Activated T-cell treated with anti-CD3 and anti-CD28 coated beads for 4 hours (primary cell): Measurements from ENCODE around the gene CLIC6.
"Not testable (repeated sequence)": the region's sequence is repeated elsewhere in the genome, so short reads cannot be mapped to it uniquely, and the experiment has no call there.

Experiments
- DNase-seq: peaks from one replicate; pipeline ENCODE4 v3.0.0-alpha.2; 2020

CLIC6 gene

DNA sequence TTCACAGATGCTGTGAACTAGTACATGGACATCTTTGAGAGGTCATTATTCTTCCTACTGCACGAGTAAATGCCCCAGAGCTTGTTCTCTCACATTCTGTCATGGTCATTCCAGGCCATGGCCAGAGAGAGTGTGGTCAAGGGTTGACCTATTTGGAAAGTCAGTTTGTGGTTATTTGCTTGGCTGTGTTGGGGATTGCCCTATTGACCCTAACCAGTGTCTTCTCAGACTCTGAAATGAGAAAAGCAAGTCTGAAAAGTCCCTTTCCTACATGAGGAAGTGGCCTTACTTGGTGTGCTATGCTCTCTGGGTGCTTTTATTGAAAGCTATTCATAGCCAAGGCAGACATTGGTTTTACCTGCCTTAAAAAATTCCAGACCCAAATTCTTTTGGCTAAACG is 26.6 kb downstream of the CLIC6 start:
- DNase-seq = no peak

DNA sequence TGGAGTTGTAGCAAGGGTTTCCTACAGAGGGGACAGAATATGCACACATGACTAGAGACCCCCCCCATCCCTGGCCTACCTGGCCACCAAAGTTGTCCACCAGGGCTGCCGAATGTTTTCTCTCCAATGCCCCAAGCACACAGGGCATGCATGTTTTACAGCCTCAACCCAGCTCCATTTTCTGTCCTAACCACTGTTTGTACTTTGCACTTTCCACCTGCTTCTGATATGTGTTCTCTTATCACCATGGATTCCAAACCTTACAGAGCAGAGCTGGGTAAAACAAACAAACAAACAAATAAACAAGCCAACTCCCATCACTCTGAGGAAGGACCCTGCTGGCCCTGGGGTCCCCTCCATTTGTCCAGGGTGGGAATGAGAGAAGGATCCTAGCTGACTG is 27.3 kb downstream of the CLIC6 start:
- DNase-seq = no peak

DNA sequence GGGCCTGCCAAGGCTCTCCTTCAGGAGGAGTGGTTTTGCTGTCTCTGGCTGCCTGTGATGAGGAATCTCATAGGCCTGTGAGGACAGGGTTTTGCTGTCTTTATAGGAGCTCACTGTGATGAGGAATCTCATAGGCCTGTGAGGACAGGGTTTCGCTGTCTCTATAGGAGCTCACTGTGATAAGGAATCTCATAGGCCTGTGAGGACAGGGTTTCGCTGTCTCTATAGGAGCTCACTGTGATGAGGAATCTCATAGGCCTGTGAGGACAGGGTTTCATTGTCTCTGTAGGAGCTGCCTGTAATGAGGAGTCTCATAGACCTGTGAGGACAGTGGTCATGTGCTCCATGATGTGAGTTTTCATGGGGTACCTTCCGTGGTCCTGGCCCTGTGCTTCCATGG is 29.0 kb downstream of the CLIC6 start:
- DNase-seq = no peak

DNA sequence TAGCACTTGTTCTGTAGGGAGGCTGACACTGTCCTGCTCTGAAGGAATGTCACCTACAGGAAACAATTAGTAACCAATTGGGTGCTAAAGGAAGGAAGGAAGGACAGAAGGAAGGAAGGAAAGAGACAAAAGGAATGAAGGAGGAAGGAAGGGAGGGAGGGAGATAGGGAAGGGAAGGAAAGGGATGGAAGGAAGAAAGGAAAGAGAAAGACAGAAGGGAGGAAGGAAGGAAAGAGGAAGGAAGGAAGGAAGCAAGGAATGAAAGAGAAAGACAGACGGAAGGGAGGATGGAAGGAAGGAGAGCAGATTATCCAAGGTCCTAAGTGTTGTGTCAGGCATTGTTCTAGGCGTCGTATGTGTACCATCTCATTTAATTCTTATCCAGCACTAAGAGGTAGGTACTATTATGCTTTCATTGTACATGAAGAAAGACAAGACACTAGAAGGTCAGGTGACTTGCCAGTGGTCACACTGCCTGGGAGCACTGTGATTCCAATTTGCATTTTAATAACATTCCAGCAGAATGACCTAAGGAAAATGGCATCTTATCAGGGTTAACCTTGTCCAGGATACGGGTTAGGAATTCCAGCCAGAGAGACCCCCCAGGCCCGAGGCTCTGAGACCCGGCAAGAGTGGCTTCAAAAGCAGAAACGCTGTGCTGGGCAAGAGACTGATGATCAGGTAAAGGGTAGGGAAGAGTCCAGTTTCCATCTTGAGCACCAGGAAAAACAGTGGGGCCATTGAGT is 29.6 kb downstream of the CLIC6 start:
- no peak for DNase-seq

DNA sequence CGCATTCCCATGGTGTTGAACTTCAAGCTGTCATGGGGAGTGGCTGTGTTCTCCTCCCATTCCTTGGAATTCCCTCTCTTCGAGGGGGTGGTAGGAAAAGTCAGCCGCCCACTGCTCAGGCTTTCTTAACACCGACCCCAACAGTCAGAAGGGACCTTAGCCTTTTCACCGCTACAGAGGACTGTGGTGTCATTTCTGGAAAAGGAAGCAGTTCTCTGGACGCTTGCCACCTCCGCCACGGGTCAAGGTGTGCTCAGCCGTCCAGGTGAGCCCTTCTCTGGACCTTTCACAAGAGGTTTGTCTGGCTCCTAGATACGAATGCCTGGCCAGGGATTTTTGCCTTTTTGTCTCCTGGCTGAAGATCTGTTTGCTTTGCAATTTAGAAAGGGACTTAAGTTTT is 31.8 kb downstream of the CLIC6 start:
- DNase-seq = no peak

DNA sequence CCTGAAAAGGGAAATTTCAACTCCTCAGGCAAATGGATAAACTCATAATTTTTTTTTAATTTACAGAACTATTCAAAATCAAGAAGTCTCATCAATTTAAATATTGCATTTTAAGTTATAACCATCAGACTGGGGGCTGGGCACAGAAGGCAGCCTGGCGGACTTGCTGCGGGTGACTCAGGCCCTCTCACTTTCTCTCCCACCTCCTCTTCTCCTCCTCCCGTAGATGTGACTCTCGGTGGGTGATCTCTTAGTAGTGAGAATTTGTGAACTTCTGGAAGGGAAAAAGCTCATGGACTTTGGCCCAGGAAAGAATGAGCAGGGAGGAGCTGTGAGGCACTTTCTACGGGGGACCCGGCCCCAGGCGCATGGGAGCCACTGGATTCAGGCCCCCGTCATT is 32.9 kb downstream of the CLIC6 start:
- DNase-seq = no peak

DNA sequence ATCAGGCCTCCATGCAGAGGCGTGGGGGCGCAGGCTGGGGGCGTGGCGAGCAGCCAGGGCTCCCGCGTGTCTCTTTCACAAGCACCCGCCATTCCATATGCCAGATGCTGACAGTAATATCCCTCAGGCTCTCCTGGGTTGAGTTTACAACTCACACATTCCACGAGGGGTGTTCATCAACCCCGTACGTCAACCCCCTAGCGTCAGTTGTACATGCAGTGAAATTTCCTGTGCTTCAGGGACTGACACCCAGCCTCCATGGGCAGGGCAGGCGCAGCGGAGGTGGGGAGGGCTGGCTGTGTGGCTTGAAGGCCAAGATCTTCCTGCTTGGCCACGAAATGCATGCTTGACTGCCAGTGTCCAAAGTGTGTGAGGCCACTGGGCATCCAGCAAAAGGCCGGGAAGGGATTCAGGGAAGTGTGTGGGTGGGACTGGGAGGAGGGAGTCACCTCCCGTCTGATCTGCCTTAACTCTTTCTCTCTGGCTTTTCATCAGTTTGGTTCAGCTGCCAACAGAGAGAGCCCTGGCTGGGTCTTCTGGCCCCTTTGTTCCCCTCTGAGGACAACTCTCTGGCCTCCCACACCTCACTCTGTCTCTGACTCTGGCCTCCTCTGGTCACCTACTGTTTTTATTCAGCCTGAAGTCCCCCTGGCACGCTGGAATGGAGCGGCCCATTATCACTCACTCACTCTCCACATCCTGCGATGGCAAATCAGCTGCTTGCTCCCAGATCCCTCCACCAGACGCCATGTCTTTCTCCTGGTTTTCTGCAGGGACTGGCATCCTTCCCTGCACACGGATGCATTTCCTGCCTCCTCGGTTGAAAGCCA is 33.8 kb downstream of the CLIC6 start:
- DNase-seq = no peak

DNA sequence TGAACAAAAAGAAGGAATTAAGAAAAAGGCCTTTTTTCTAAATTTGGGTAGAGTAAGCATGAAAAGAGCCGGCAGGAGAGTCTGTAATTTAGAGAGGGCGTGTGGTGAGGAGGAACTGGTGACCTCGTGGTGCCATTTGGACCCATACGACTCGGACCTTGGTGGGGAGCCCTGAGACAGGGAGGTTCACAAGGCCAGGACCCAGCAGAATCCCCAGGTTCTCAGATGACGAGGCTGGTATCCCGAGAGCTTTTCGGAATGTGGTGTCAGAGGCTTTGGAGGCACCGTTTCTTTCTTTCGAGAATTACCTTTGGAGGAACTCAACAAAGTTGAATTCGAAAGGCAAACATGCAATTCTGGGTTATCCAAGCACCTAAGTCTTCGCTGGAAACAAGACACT is 34.8 kb downstream of the CLIC6 start:
- DNase-seq = no peak

DNA sequence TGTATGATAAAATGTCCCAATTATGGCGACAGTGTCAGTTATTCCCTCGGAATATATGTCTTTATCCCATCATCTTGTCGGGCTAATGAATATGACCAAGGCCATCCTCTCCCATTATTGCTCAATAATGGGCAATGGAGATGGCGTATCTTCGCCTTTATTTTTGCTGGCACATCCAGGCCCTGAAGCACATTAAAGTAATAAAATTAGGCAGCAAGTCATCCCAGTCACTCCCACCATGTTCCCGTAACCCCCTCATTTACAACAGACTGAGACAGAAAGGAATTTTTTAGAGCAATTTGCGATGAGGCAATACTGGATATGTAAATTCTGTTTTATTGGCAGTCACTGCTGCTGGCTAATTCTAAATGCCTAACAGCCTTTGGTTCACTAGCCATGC is 35.3 kb downstream of the CLIC6 start:
- DNase-seq = no peak

DNA sequence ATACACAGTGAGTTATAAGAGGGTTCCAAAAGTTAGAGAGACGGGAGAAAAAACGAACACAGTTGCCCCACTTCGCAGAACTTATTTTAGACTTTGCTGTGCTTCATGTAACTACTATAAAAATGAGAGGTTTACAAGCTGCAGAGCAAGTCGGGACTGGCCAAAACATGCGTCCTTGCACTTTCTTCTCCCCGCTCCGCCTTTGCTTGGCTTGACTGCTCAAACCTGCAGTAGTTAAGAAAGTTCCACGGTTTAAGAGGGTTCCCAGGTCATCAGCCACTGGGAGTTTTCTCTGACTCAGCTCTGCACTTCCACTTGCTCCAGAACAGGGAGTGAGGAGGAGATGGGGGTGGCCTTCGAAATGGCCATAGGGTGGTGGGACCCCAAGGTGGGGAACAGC is 36.2 kb downstream of the CLIC6 start:
- no peak for DNase-seq

DNA sequence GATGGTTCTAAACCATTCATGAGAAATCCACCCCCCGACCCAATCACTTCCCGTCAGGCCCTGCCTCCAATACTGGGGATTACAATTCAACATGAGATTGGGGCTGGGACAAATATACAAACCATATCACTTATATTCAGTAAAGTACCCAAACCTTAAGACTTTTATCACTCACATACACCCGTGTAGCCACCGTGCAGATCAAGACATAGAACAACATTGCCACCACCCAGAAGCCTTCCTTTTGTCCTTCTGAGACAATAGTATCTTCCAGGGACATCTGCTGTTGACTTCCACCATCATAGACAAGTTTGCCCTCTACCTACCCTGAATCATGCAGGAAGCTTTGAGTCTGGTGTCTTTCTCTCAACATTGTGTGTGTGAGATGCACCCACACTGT is 37.5 kb downstream of the CLIC6 start:
- DNase-seq = no peak

DNA sequence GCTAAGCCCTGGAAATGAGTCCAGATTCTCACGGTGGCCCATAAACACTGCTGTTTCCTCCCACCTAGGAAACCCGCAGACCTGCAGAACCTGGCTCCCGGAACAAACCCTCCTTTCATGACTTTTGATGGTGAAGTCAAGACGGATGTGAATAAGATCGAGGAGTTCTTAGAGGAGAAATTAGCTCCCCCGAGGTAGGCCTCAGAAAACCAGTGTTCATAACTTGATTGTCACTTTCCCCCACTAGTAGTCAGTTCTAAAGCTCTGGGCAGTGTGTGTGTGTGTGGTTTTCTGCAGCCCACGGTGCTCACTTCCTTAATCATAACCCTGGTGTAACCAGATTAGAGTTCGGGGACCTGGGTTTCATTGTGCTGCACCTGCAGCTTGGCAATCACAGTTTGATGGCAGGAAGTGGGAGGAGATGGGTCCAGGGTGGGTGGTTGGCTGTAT is 39.1 kb downstream of the CLIC6 start:
- no peak for DNase-seq

DNA sequence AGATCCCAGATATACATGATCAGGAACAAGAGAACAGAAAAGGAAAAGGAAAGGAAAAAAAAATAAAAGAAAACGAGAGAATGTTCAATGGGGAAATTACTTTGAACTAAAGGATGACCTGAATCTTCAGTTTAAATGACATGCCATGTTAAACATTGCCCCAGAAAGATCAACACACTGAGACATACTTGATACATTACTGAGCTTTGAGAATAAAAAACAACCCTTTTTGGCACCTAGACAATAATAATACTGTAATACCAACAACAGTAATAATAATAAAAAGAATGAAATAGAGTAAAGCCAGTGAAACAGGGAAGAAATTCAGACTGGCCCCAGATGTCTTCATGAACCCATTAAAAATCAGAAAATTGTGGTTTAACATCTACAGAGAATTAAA is 44.8 kb downstream of the CLIC6 start:
- no peak for DNase-seq

DNA sequence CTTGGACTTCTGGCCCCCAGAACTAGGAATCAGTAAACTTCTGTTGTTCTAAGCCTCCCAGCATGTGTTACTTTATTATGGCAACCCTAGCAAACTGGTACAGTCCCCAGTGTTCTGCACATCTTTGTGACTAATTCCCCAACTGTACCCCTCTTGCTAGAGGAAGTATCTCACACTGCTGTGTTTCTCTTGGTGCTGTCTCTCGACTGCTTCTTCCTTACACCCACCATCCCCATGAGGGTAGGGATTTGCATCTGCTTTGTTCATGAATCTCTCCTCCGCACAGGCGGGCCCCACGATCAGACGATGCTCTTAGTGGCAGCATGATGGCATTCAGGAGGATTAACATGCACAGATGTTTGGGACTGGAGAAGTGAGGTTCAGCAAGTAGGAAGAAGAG is 46.7 kb downstream of the CLIC6 start:
- no peak for DNase-seq

DNA sequence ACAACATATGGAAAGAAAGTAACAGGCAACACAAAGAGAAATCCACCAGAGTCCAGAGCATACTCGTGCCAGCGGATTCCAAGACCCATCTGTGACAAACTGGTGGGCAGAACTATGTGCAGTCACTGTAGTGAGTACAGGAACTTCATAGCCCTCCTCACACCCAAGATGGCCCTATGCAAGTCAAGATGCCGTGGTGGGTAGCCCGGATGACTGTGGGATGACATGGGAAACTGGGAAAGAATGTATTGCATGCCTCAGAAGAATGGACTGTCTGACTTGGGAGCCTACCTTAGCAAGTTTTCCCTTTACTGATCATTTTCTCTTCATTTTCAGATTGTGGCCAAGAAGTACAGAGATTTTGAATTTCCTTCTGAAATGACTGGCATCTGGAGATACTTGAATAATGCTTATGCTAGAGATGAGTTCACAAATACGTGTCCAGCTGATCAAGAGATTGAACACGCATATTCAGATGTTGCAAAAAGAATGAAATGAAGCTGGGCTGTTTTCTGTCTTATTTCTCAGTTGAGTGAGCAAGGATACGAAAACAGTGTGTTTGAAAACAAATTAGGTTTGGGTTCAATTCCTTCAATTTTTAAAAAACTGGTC is 47.3 kb downstream of the CLIC6 start:
- DNase-seq = no peak

DNA sequence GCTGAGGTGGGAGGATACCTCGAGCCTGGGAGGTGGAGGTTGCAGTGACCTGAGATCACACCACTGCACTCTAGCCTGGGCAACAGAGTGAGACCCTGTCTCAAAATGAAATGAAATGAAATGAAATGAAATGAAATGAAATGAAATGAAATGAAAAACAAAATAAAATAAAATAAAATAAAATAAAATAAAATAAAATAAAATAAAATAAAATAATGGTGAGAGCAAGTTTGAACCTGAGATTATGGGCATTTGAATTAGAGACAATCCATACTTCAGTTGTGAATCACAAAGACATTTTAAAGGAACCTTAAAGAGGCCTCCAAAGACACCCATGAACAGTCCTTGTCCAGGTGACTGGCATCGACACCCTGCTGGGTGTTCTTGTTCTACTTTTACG is 49.7 kb downstream of the CLIC6 start:
- DNase-seq = not testable (repeated sequence)

DNA sequence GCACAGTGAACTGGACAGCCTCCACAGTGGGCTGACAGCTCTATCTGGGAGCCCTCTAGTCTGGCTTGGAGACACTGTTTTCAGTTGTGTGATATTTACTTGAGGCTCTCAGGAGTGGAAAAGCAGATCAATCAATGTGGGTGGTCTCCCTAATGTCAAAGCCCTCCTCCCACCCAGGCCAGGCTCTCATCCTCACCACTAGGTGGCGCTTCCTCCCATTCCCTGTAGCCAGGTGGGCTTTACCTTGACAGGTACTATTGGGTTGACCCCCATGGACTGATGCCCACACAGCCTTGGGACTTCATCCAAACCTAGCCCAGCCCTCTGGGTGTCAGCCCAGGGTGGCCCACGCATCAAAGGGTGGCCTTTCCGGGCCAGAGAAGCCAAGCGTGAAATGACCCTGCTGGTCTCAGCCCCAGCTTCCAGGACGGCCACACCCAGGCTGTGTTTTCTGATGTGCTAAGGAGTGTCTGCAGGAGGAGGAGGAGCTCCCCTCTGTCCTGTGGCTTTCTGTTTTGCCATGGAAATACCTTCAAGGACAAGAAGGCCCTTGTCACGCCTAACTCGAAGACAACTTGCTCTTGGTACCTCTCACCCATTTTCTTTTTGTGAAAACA is 54.0 kb downstream of the CLIC6 start:
- peak; percentile 15 for DNase-seq

DNA sequence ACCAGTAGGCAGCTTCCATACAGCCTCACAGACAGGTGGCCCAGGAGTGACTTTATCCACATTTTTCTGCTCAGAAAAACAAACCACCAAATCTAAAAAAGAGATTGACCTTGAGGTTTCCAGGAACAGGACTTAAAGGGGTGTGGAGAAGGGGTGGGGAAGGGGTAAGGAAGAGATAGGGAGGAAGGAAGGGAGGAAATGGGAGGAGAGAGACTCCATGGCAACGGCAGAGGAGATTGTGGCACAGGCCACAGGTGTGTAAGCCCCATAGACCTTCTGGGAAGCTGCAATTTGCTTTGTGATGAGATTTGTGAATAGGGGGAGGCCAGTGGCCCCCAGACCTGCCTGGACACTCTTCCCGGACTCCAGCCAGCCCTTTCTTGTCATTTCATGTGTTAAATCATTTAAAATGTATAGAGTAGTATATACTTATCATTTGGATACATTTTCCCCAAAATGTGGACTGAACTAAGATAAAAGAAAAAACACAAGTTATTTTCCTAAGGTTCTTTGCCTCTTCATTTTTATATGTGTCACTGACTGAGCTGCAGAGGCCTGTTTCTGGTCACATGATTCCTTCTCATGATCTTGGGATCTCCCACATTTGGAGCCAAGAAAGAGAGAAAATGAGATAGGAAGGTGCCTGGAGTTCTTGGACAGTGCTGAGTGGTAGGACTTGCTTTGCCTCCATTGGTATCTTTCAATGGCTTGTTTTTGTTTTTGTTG is 55.5 kb downstream of the CLIC6 start:
- no peak for DNase-seq

DNA sequence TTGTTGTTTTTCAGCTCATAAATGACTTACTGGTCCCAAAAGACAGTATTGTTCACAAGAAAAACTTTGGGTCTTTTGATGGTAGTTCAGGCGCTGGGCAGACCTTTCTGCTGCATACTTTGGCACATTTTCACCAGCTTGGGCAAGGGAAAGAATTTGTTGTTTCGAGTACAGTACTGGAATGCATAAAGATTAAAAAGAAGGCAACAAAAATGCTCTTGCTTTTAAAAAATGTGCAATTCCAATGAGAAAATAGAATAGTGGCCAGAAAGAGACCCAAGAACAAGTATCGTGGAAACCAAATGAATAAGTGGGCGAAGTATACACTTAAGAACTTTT is 56.0 kb downstream of the CLIC6 start:
- DNase-seq = no peak

DNA sequence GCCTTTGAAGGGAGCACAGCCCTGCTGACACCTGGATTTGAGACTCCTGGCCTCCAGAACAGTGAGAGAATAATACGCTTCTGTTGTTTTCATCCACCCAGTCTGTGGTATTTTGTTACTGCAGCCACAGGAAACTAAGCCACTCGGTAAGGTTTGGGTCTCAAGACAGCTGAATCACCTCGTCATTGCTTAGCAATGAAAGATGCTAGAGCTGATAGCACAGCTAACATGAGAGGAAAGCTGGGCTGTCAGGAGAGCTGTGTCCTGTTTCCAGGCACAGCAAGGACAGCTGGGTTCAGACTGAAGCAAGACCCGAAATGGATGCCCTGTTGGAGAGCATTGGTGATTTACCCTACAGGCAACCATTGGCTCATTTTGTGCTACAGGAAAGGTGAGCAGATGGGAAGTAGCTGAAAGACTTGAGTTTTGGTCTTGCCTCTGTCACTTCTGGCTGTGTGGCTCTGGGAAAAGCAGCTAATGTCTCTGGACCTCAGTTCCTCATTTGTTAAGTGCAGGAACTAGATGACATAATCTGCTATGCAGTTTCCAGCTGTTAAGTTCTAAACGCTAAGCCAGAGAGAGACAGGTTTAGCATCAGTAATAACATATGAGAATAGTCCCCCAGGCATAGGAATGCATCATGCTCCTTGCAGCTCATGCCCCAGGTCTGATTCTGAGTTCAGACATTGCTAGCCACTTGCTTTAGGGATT is 58.0 kb downstream of the CLIC6 start:
- DNase-seq = no peak

DNA sequence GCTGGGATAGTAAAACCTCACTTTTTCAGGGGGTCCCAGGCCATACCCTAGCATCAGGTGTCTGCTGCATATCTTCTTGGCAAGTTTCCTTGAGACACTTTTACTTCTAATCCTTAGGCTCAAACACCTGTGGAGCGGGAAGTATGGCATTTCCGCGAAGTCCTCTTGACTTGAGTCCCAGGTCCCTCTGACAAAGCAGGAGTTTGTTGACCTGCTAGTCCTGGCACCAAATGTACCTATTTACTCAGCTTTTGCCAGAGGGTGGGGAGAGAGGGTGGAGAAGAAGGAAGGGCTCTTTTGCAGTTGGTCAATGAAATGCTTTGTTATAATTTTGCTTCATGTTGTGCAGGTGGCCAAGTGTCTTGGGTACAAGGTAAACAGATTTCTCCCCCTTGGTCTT is 59.7 kb downstream of the CLIC6 start:
- DNase-seq = no peak

DNA sequence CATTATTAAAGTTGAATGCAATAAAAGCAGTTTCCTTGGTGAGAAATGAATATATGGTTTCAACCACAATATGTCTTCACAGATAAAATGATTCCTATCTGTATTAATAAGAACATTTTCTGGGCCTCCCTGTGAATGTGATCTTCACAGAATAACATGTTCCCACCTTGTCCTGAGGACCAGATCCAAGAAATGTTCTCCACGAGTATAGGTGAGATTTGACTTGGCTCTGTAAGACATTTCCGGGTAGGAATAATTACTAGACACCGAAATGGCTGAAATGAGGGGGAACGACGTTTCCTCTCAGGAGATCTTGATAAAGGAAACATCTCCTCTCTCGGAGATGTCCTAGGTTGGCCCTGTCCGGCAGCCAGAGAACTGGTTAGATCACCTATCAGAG is 61.4 kb downstream of the CLIC6 start:
- no peak for DNase-seq
